ENCODE data around the gene SAMMSON. TPM values are rescaled to one million over a fixed set of nuclear protein-coding genes. Genes with fewer than 3 reads are reported as not detected.

SAMMSON gene
- polyA plus RNA-seq (ENCODE audit: insufficient read length in 4 of 4) = under 1 TPM in 2 of 4 donors, not detected in 2; 0.04 to 0.11 TPM

- no peak for DNase-seq (ENCODE audit: low read depth in 4 of 4, low spot score in 3 of 4)
These were observed at the start of gene SAMMSON for GRCh38 chr3:69999140-70000027. Gene SAMMSON (plus strand): TSS chr3:69999733.

- DNase-seq (ENCODE audit: low read depth in 4 of 4, low spot score in 3 of 4) = no peak
These were observed 47.9 kb upstream of the SAMMSON start for GRCh38 chr3:69951616-69952015.

- DNase-seq (ENCODE audit: low read depth in 4 of 4, low spot score in 3 of 4) = no peak
These were observed 40.0 kb upstream of the SAMMSON start for GRCh38 chr3:69959581-69959980.

- no peak for DNase-seq (ENCODE audit: low read depth in 4 of 4, low spot score in 3 of 4)
These were observed 37.7 kb upstream of the SAMMSON start for GRCh38 chr3:69961706-69962439.

GRCh38 chr3:69963643-69964042 is 35.9 kb upstream of the SAMMSON start:
- DNase-seq (ENCODE audit: low read depth in 4 of 4, low spot score in 3 of 4) = no peak

GRCh38 chr3:69967156-69967555 is 32.4 kb upstream of the SAMMSON start:
- DNase-seq (ENCODE audit: low read depth in 4 of 4, low spot score in 3 of 4) = no peak

- DNase-seq (ENCODE audit: low read depth in 4 of 4, low spot score in 3 of 4) = no peak
These were observed 28.7 kb upstream of the SAMMSON start for GRCh38 chr3:69970827-69971226.

GRCh38 chr3:69972672-69973071 is 26.9 kb upstream of the SAMMSON start:
- no peak for DNase-seq (ENCODE audit: low read depth in 4 of 4, low spot score in 3 of 4)

GRCh38 chr3:69976021-69976420 is 23.5 kb upstream of the SAMMSON start:
- no peak for DNase-seq (ENCODE audit: low read depth in 4 of 4, low spot score in 3 of 4)

GRCh38 chr3:69983546-69984265 is 15.8 kb upstream of the SAMMSON start:
- DNase-seq (ENCODE audit: low read depth in 4 of 4, low spot score in 3 of 4) = no peak

GRCh38 chr3:69985266-69985665 is 14.3 kb upstream of the SAMMSON start:
- DNase-seq (ENCODE audit: low read depth in 4 of 4, low spot score in 3 of 4) = no peak

GRCh38 chr3:69986419-69986818 is 13.1 kb upstream of the SAMMSON start:
- no peak for DNase-seq (ENCODE audit: low read depth in 4 of 4, low spot score in 3 of 4)

- no peak for DNase-seq (ENCODE audit: low read depth in 4 of 4, low spot score in 3 of 4)
These were observed 11.7 kb upstream of the SAMMSON start for GRCh38 chr3:69987833-69988232.

- DNase-seq (ENCODE audit: low read depth in 4 of 4, low spot score in 3 of 4) = no peak
These were observed 5.8 kb upstream of the SAMMSON start for GRCh38 chr3:69993757-69994156.

- no peak for DNase-seq (ENCODE audit: low read depth in 4 of 4, low spot score in 3 of 4)
These were observed 4.6 kb upstream of the SAMMSON start for GRCh38 chr3:69994919-69995318.

- no peak for DNase-seq (ENCODE audit: low read depth in 4 of 4, low spot score in 3 of 4)
These were observed 1.8 kb upstream of the SAMMSON start for GRCh38 chr3:69997631-69998307.

- no peak for DNase-seq (ENCODE audit: low read depth in 4 of 4, low spot score in 3 of 4)
These were observed 784 bp upstream of the SAMMSON start for GRCh38 chr3:69998759-69999139.

GRCh38 chr3:70000028-70000410 is 486 bp downstream of the SAMMSON start:
- no peak for DNase-seq (ENCODE audit: low read depth in 4 of 4, low spot score in 3 of 4)

GRCh38 chr3:70000563-70001081 is 1.1 kb downstream of the SAMMSON start:
- DNase-seq (ENCODE audit: low read depth in 4 of 4, low spot score in 3 of 4) = no peak

- no peak for DNase-seq (ENCODE audit: low read depth in 4 of 4, low spot score in 3 of 4)
These were observed 3.6 kb downstream of the SAMMSON start for GRCh38 chr3:70003119-70003518.
